ENCODE data around the gene COL7A1. TPM values are rescaled to one million over a fixed set of nuclear protein-coding genes. Genes with fewer than 3 reads are reported as not detected.

The COL7A1 gene
- total and polyA plus RNA-seq, 10 donors: 8.6 to 144 (median 25.6) TPM

DNA sequence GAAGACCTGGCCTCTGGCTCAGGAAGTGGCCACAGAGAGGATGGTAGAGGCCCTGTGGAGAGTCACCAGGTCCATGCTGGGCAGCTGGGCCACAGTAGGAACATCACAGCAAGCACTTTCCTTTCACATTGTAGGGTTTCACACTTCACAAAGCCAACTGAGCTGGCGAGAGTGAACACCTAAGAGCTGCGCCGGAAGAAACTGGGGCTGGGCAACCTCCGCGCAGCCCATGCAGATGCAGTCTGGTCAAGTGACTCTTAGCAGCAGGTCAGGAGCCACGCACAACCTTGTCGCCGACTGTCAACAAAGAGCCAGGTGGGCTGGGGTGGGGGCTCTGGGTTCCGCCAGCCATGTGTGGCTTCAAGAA, 75.9 kb downstream of the COL7A1 start:
- intact Hi-C loops (cut with DNase I; ENCODE audit: low total_unique reads): no loop called here
- 89 to 94% (median 91%) methylated on average over 8 to 9 of the region's 9 CpGs for WGBS, 5 donors

GRCh38 chr3:48518638-48519276, 76.4 kb downstream of the COL7A1 start:
- H3K27ac ChIP-seq: peak overlapping the region in 1 of 8 donors; percentile 29
- peak in 1 of 3 donors; percentile 15 for TF ChIP-seq POLR2AphosphoS5 (IDR thresholded peaks at IDR 0.05)
- no peak for TF ChIP-seq CTCF (IDR thresholded peaks at IDR 0.05 in 8 of 11, conservative IDR thresholded peaks at IDR 0.05 in 3 of 11)
- peaks cover 0 to 63% (median 0%) of the 10 kb centered on the region in 6 donors for H3K36me3 ChIP-seq
- no peak overlapping the region for H3K4me3 ChIP-seq
- intact Hi-C loops (cut with DNase I; ENCODE audit: low total_unique reads): no loop called here
- peaks cover 0 to 24% (median 4%) of the 10 kb centered on the region in 6 donors for H3K4me1 ChIP-seq
- H3K27me3 ChIP-seq (replicated peaks in 1 of 7): no peaks in the 10 kb centered on the region
- WGBS, 5 donors: 45 to 59% (median 53%) methylated on average over 10 to 12 of the region's 12 CpGs
- peak; percentile 35 for DNase-seq
- H3K9me3 ChIP-seq: no peaks in the 10 kb centered on the region

More for the DNA sequence above, 75.9 kb downstream of the COL7A1 start:
- Histone ChIP-seq H3K36me3 (peaks cover 0 to 68% (median 0%) of the 10 kb centered on the region in 6 donors), H3K4me3 (no peak overlapping the region), H3K27me3 (replicated peaks in 1 of 7) (no peaks in the 10 kb centered on the region), H3K4me1 (peaks cover 0 to 24% (median 4%) of the 10 kb centered on the region in 6 donors), H3K9me3 (no peaks in the 10 kb centered on the region), H3K27ac (peak overlapping the region in 1 of 8 donors; percentile 29)
- TF ChIP-seq POLR2AphosphoS5 (IDR thresholded peaks at IDR 0.05): no peak
- TF ChIP-seq POLR2A (IDR thresholded peaks at IDR 0.05): no peak
- no peak for TF ChIP-seq CTCF (IDR thresholded peaks at IDR 0.05 in 8 of 11, conservative IDR thresholded peaks at IDR 0.05 in 3 of 11)
- no peak for DNase-seq

DNA sequence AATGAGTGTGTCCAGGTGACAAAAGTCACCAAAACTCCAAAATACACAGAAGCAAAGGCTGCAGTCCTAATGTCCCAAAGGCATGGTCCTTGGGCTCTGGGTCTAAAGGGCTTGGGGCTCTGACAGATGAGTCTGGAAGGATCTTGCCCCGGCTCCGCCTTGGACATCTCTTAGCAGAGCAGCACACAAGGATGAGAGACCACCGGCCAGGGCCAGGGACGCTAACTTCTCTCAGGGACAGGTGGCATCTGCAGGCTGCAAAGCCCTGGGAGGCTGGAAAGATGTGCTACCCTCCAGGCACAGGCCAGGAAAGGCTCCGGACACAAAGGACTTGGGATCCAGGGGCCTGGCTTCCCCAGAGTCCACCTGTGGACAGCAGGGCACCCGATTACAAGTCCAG, 77.1 kb downstream of the COL7A1 start:
- H3K9me3 ChIP-seq: no peaks in the 10 kb centered on the region
- peaks cover 0 to 56% (median 0%) of the 10 kb centered on the region in 6 donors for H3K36me3 ChIP-seq
- DNase-seq: peak; percentile 61
- no peaks in the 10 kb centered on the region for H3K27me3 ChIP-seq (replicated peaks in 1 of 7)
- peaks cover 0 to 24% (median 4%) of the 10 kb centered on the region in 6 donors for H3K4me1 ChIP-seq
- TF ChIP-seq CTCF (IDR thresholded peaks at IDR 0.05 in 8 of 11, conservative IDR thresholded peaks at IDR 0.05 in 3 of 11): no peak
- no peak for TF ChIP-seq POLR2AphosphoS5 (IDR thresholded peaks at IDR 0.05)
- no peak for TF ChIP-seq POLR2A (IDR thresholded peaks at IDR 0.05)
- intact Hi-C loops (cut with DNase I; ENCODE audit: low total_unique reads): no loop called here
- H3K4me3 ChIP-seq: no peak overlapping the region
- 89 to 96% (median 95%) methylated on average over 4 to 6 of the region's 6 CpGs for WGBS, 5 donors
- peak overlapping the region in 1 of 8 donors; percentile 29 for H3K27ac ChIP-seq

DNA sequence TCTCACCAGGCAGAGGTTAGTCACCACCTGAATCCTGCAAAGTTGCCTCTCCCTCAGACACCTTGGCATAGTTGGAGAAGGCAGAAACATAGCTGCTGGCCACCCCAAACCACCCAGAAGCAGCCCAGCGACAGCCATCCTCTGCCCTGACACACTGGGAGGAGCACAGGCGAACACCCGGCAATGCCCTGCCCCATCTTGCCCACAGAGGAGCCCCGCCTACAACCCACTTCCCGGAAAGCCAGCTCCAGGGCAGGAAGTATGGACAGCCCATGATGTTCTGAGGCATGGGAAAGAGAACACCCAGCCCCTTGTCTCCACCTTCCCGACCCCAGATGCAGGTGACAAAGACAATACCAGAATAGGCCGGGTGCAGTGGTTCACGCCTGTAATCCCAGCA, 78.6 kb downstream of the COL7A1 start:
- Histone ChIP-seq H3K27ac (no peak overlapping the region), H3K4me3 (no peak overlapping the region), H3K36me3 (peaks cover 0 to 41% (median 0%) of the 10 kb centered on the region in 6 donors), H3K4me1 (peaks cover 0 to 24% (median 4%) of the 10 kb centered on the region in 6 donors), H3K27me3 (replicated peaks in 1 of 7) (no peaks in the 10 kb centered on the region), H3K9me3 (no peaks in the 10 kb centered on the region)
- no peak for TF ChIP-seq POLR2AphosphoS5 (IDR thresholded peaks at IDR 0.05)
- no peak for TF ChIP-seq CTCF (IDR thresholded peaks at IDR 0.05 in 8 of 11, conservative IDR thresholded peaks at IDR 0.05 in 3 of 11)
- TF ChIP-seq POLR2A (IDR thresholded peaks at IDR 0.05): no peak
- intact Hi-C loops (cut with DNase I; ENCODE audit: low total_unique reads): no loop called here
- DNase-seq: peak; percentile 70
- 53 to 75% (median 69%) methylated on average over 5 to 8 of the region's 8 CpGs for WGBS, 5 donors
